GM13976 (cell line): ENCODE measurements around the gene C5orf46.

Experiments
- DNase-seq: peaks from one replicate; pipeline ENCODE4 v3.0.0; 2012; ENCODE audit warnings: low spot score
- in situ Hi-C: fragments of 300-500 bp; cut with MboI; formaldehyde crosslinking; loops from one replicate; pipeline ENCODE4 v1.12.0; 2022; ENCODE audit warnings: low sequenced_read_pairs, mixed read lengths, inconsistent platforms; ENCODE audit not compliant: unreplicated experiment
- TF ChIP-seq, protein P1 (sequence below): IDR thresholded peaks from 2 replicates; pipeline ENCODE4 v1.5.1; 2012; ENCODE audit warnings: borderline replicate concordance, mild to moderate bottlenecking; ENCODE audit not compliant: insufficient read depth; ENCODE audit errors: extremely low read depth, missing control alignments, control extremely low read depth

The C5orf46 gene

DNA sequence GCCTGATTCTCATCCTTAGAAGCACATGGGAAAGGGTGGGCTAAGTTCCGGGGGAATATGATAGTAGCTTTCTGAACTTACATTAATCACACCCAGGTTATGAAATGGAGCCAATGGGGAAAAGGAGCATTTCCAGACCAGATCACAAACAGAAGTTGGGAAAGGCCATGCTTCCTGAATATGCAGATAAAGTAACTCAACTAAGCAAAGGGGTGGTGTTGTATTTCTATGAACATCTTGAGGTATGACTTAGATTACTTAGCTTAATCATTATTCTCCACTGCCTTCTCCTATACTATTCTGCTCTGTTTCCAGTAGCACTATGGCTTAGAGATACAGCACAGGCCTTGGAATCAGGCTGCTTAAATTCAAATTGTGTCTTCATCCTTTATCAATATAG lies 10.5 kb downstream of the C5orf46 start:
- in situ Hi-C loops = no loop called here
- TF ChIP-seq, protein P1, sequence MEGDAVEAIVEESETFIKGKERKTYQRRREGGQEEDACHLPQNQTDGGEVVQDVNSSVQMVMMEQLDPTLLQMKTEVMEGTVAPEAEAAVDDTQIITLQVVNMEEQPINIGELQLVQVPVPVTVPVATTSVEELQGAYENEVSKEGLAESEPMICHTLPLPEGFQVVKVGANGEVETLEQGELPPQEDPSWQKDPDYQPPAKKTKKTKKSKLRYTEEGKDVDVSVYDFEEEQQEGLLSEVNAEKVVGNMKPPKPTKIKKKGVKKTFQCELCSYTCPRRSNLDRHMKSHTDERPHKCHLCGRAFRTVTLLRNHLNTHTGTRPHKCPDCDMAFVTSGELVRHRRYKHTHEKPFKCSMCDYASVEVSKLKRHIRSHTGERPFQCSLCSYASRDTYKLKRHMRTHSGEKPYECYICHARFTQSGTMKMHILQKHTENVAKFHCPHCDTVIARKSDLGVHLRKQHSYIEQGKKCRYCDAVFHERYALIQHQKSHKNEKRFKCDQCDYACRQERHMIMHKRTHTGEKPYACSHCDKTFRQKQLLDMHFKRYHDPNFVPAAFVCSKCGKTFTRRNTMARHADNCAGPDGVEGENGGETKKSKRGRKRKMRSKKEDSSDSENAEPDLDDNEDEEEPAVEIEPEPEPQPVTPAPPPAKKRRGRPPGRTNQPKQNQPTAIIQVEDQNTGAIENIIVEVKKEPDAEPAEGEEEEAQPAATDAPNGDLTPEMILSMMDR = no peak
- DNase-seq = no peak

GRCh38 chr5:147893820-147894219 lies 12.5 kb downstream of the C5orf46 start:
- TF ChIP-seq, protein P1 = no peak
- no peak for DNase-seq
- in situ Hi-C loops = no loop called here

GRCh38 chr5:147892696-147893296 lies 13.5 kb downstream of the C5orf46 start:
- TF ChIP-seq, protein P1 = no peak
- DNase-seq = no peak

DNA sequence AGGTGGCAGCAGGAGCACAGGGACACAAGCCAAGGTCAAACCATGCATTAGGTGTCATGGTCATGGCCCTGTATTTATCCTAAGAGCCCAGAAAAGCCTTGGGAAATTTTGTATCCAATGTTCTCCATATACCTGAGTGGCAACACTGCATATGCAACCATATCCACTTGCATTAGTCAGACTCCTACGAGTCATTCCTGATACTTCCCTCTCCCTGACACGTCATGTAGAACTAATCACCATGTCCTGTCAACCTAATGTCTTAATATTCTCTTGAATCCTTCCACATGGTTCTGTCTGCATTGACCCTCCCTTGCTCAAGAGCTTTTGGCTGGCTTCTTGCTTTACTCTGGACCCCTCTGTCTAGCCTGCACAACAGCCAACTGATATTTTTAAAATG lies 18.4 kb downstream of the C5orf46 start:
- no peak for DNase-seq
- TF ChIP-seq, protein P1 = no peak
- in situ Hi-C loops = no loop called here

More at GRCh38 chr5:147892696-147893296, 13.5 kb downstream of the C5orf46 start:
- in situ Hi-C loops = no loop called here

DNA sequence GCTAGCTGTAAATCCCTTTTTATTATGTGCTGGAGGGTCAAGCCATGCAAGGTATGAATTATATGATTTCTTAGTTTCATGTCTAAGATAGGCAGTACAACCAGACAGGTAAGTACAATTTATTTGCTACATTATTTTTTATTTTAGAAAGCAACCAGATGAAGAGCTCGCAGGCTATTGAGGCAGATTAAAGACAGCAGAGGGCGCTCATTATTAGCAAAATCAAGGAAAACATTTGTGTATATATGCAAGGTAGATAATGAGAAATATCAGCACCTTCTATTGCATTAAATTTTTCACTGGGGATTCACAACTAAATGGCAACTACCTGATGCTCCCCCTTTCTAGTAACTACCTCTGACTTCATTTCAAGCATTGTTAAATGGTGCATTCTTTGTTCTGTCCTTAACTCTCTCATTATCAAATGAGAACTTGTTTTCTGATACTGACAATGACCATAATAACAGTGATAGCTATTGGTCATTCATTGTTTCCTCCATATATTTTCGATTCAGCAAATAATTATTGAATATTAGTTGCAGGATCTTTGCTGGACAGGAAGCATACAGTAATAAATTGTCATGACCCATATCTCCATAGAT lies 19.2 kb downstream of the C5orf46 start:
- TF ChIP-seq, protein P1 = no peak
- DNase-seq = no peak
- in situ Hi-C loops = no loop called here

DNA sequence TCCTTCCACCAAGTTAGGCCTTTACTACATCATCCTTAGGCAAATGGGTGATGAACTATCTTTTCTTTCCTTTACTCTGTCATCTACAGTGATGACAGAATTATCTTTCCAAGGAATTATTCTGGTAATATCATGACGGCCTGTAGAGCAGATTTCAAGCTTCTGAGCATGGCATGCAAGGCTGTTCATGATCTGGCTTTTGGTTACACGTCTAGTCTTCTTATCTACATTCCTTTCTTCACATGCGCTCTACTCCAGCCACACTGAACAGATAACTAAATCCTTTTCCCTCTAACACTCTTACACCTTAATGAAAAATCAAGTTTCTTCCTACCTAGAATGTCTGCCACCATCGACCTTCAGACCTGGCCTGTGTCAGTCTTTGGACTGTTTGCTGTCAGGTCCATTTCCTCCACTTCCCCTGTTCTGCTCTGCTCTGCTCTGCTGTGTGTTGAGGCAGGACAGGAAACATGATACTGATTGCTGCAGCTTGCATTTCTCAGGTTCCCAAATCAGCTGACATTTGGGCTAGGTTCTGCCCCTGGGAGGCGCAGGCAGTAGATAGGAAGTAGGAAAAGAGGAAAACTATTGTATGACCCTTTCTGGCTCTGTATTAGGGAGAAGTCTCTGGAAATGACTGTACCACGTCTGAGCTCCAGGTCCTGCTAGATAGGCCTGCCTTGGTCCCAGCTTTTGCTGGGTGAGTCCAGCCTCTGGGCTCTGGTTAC lies 23.6 kb downstream of the C5orf46 start:
- TF ChIP-seq, protein P1 = no peak
- in situ Hi-C loops = no loop called here
- DNase-seq = no peak
